ACHN (cell line): ENCODE measurements around the gene CLDN8.

Experiments used
- DNase-seq: peaks from one replicate; pipeline ENCODE4 v3.0.0-alpha.2; 2015
- in situ Hi-C: cut with HindIII; loops from 2 replicates; pipeline ENCODE4 v1.10.0; 2017; ENCODE audit warnings: low sequenced_read_pairs, low pct_ligation_motif_present, low pct_unique_long_range_greater_than_20kb

Gene CLDN8

GRCh38 chr21:30216041-30216723, at the start of gene CLDN8:
CLDN8 (minus strand) TSS chr21:30216097; CDS start chr21:30215925, 172 bp downstream.
- DNase-seq = no peak
- in situ Hi-C loops = no loop called here

GRCh38 chr21:30257773-30258172, 41.9 kb upstream of the CLDN8 start:
- peak; percentile 34 for DNase-seq
- in situ Hi-C loops = no loop called here

GRCh38 chr21:30256100-30256499, 40.2 kb upstream of the CLDN8 start:
- in situ Hi-C loops = no loop called here
- DNase-seq = no peak

- in situ Hi-C loops = no loop called here
- DNase-seq = no peak
These were observed 39.8 kb upstream of the CLDN8 start for GRCh38 chr21:30255679-30256078.

- in situ Hi-C loops = no loop called here
- no peak for DNase-seq
These were observed 35.9 kb upstream of the CLDN8 start for GRCh38 chr21:30251781-30252180.

- no peak for DNase-seq
- in situ Hi-C loops = no loop called here
These were observed 34.0 kb upstream of the CLDN8 start for GRCh38 chr21:30249936-30250335.

- in situ Hi-C loops = no loop called here
- DNase-seq = no peak
These were observed 32.9 kb upstream of the CLDN8 start for GRCh38 chr21:30248844-30249243.

GRCh38 chr21:30245061-30245460, 29.2 kb upstream of the CLDN8 start:
- in situ Hi-C loops = no loop called here
- no peak for DNase-seq

GRCh38 chr21:30243691-30244090, 27.8 kb upstream of the CLDN8 start:
- in situ Hi-C loops = no loop called here
- no peak for DNase-seq

GRCh38 chr21:30240661-30241060, 24.8 kb upstream of the CLDN8 start:
- no peak for DNase-seq
- in situ Hi-C loops = no loop called here

GRCh38 chr21:30238168-30238567, 22.3 kb upstream of the CLDN8 start:
- in situ Hi-C loops = no loop called here
- no peak for DNase-seq

GRCh38 chr21:30234643-30235042, 18.7 kb upstream of the CLDN8 start:
- in situ Hi-C loops = no loop called here
- DNase-seq = no peak

- no peak for DNase-seq
- in situ Hi-C loops = no loop called here
These were observed 18.2 kb upstream of the CLDN8 start for GRCh38 chr21:30234050-30234449.

- no peak for DNase-seq
- in situ Hi-C loops = no loop called here
These were observed 17.5 kb upstream of the CLDN8 start for GRCh38 chr21:30233228-30234020.

GRCh38 chr21:30232011-30232410, 16.1 kb upstream of the CLDN8 start:
- no peak for DNase-seq
- in situ Hi-C loops = no loop called here

GRCh38 chr21:30227633-30228404, 11.9 kb upstream of the CLDN8 start:
- in situ Hi-C loops = no loop called here
- DNase-seq = peak; percentile 68

- no peak for DNase-seq
- in situ Hi-C loops = no loop called here
These were observed 11.2 kb upstream of the CLDN8 start for GRCh38 chr21:30227128-30227527.

- in situ Hi-C loops = no loop called here
- no peak for DNase-seq
These were observed 7.7 kb upstream of the CLDN8 start for GRCh38 chr21:30223596-30223995.

- in situ Hi-C loops = no loop called here
- DNase-seq = no peak
These were observed 6.8 kb upstream of the CLDN8 start for GRCh38 chr21:30222724-30223123.
